Astrocyte (in vitro differentiated cells and primary cell): ENCODE data around the gene PSPH.

Experiments
- CTCF ChIP-seq: IDR thresholded peaks from 2 replicates; pipeline ENCODE4 v1.5.1; 2011; ENCODE audit warnings: low read depth, mild to moderate bottlenecking, inconsistent platforms, low read length, moderate library complexity; ENCODE audit not compliant: insufficient read depth
- EZH2 ChIP-seq: IDR thresholded peaks from 2 replicates; pipeline ENCODE4 v1.6.1; 2012; ENCODE audit warnings: mild to moderate bottlenecking, low read length, inconsistent platforms; ENCODE audit not compliant: insufficient read depth

- TF ChIP-seq CTCF = no peak
- no peak for TF ChIP-seq EZH2
Measured at GRCh38 chr7:56077681-56078080, 26.4 kb upstream of the PSPH start.
